Endothelial cell of hepatic sinusoid (primary cell): ENCODE results near the gene HOMER3.

Experiments
- in situ Hi-C: cut with HindIII; loops from 2 replicates; pipeline ENCODE4 v1.10.0; 2017; ENCODE audit warnings: low sequenced_read_pairs

HOMER3 gene

DNA sequence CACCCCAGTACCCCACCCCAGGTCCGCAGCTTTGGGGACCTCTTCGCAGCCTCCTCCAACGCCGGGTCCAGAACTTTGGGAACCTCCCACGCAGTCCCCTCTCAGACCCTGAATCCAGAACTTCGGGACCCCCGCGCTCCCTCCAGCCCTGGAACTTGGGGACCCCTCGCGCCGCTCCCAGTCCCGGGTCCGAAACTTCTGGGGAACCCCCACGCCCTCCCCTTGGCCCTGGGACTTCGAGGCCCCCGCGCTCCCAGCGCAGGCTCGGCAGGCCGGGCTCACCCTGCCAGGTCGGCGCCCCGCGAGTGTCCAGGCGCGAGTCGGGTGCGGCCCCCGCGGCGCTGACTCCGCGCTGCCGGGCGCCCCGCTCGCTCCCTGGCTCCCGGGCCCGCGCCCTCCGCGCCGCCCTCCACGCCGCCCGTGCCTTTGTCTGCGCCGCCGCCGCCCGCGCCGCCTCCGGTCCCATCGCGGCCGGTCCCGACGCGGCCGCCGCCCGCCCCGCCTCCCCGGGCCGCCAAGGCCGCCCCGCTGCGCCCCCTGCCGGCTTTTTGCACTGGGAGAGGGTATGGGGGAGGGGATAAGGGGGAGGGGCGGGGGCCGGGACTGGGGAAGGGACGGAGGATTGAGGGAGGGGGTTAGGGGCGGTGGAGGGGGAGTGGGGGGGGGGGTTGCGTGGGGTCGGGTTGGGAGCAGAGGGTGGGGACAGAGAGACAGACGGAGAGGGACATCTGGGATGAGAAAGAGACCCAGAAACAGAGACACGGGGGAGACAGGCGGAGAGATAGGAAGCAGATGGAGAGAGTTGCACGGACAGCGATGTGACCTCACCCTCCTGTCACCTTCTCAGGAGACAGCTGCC is at the start of gene HOMER3:
HOMER3 (minus strand) TSS at position 449 of the 859 bp plus-strand sequence. CDS start 2,235 bp downstream, outside the sequence.
- in situ Hi-C loops: no loop called here

- in situ Hi-C loops: no loop called here
Observed at GRCh38 chr19:18990128-18990708, 49.2 kb upstream of the HOMER3 start.

GRCh38 chr19:18989316-18989715 is 48.3 kb upstream of the HOMER3 start:
- in situ Hi-C loops: no loop called here

DNA sequence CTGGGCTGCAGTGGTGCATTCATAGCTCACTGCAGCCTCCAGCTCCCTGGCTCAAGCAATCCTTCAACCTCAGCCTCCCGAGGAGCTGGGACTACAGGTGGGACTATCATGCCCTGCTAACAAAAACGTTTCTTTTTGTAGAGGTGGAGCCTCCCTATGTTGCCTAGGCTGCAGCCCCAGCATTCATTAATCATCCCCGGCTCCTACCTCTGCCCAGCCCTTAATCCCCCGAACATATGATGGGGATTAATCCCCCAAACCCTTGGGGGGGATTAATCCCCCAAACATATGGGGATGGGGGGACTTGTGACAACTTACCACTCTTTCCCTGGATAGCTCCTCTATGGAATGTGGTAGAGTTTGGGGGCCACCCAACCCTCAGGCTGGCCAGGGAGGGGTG is 46.4 kb upstream of the HOMER3 start:
- in situ Hi-C loops: no loop called here

- in situ Hi-C loops: no loop called here
Observed at GRCh38 chr19:18985257-18985656, 44.2 kb upstream of the HOMER3 start.

GRCh38 chr19:18984251-18984650 is 43.2 kb upstream of the HOMER3 start:
- in situ Hi-C loops: no loop called here

GRCh38 chr19:18982669-18983068 is 41.7 kb upstream of the HOMER3 start:
- in situ Hi-C loops: no loop called here

GRCh38 chr19:18980432-18981020 is 39.5 kb upstream of the HOMER3 start:
- in situ Hi-C loops: no loop called here

GRCh38 chr19:18978616-18979015 is 37.6 kb upstream of the HOMER3 start:
- in situ Hi-C loops: no loop called here

GRCh38 chr19:18975869-18976268 is 34.9 kb upstream of the HOMER3 start:
- in situ Hi-C loops: no loop called here

DNA sequence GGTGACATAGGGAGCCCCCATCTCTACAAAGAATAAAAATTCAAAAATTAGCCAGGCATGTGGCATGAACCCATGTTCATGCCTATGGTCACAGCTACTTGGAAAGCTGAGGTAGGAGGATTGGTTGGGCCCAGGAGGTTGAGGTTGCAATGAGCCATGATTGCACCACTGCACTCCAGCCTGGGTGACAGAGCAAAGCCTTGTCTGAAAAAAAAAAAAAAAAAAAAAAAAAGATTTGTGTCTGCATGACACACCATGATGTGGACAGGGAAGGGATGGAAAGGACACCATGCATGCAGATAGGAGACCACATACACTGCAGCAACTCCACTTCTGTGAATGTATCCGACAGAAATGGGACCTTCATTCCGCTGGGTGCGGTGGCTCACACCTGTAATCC is 34.0 kb upstream of the HOMER3 start:
- in situ Hi-C loops: no loop called here

DNA sequence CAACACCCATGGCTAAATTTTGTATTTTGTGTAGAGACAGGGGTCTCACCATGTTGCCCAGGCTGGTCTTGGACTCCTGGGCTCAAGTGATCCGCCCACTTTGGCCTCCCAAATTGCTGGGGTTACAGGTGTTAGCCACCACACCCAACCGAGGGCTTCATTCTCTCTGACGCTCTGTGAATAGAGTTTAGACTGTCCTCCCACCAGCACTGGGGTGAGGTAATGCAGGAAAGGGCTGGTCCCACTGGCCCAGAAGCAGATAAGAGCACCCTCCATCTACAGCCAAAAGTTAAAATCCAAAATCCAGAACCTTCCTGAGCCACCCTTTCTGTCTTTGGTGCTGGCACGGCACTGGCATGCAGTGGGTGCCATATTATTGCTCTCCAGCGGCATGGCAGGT is 31.8 kb upstream of the HOMER3 start:
- in situ Hi-C loops: no loop called here

- in situ Hi-C loops: no loop called here
Observed at GRCh38 chr19:18972301-18972811, 31.3 kb upstream of the HOMER3 start.

DNA sequence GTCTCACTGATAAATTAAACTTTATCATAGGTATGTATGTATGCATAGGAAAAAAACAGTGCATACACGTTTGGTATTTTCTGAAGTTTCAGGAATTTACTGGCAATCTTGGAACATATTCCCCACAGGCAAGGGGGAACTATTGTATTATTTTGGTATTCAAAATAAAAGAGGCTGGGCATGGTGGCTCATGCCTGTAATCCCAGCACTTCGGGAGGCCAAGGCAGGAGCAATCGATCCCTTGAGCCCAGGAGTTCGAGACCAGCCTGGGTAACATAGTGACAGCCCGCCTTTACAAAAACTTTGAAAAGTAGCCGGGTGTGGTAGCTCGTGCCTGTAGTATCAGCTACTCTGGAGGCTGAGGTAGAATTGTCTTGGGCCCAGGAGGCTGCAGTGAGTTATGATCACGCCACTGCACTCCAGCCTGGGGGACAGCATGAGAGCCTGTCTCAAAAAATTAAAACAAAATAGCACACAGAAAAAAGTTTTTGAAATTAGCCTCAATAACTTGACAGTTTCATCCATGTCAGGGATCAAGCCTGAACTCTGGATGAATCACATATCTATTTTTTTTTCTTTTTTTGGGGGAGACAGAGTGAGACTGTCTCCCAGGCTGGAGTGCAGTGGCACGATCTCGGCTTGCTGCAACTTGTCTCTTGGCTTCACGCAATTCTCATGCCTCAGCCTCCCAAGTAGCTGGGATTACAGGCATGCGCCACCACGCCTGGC is 29.1 kb upstream of the HOMER3 start:
- in situ Hi-C loops: no loop called here

DNA sequence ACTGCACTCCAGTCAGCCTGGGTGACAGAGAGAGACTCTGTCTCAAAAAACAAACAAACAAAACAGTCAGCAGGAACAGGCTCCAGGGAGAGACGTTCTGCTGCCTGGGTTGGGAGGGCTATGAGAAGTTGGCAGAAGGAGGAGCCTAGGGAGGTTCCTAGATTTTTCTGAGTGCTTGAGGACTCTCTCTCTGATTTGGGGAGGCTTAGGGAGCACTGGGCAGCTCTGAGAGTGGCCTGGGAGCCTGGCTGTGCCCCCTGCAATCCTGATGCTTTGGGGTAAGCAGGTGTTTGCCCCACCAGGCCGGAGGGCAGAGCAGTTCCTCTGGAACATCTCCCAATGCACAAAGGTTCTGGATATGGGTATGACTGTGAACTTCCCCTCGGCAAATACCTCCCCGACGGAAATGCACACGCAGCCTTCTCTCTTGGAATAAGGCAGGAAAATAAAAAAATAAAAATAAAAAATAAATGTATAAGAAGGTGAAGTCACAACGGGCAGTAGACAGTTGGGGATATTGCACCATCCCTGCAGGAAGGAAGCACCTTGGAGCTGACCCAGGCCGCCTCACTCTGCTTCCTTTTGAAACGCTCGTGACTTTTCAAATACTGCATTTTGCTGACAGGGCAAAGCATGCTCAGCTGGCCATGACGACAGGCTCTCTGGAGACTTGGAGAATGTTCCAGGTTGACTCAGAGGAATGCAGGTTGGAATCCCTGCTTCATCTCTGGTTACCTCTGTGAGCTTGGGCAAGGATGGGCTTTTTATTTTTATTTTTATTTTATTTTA is 26.5 kb upstream of the HOMER3 start:
- in situ Hi-C loops: no loop called here

DNA sequence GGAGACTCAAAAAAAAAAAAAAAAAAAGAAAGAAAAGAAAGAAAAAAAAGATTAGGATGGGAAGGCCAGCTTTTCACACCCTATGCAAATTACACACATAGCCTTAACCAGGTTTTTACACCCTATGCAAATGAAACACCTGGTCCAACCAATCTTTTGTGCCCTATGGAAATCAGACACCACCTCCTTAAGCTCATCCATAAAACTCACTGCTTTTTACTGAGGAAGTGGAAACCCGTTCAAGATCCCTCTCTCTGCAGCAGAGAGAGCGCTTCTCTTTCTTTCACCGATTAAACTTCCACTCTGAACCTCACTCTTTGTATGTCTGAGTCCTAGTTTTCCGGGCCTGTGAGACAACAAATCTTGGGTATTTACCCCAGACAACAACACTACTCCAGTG is 25.3 kb upstream of the HOMER3 start:
- in situ Hi-C loops: no loop called here

- in situ Hi-C loops: no loop called here
Observed at GRCh38 chr19:18964121-18964520, 23.1 kb upstream of the HOMER3 start.

DNA sequence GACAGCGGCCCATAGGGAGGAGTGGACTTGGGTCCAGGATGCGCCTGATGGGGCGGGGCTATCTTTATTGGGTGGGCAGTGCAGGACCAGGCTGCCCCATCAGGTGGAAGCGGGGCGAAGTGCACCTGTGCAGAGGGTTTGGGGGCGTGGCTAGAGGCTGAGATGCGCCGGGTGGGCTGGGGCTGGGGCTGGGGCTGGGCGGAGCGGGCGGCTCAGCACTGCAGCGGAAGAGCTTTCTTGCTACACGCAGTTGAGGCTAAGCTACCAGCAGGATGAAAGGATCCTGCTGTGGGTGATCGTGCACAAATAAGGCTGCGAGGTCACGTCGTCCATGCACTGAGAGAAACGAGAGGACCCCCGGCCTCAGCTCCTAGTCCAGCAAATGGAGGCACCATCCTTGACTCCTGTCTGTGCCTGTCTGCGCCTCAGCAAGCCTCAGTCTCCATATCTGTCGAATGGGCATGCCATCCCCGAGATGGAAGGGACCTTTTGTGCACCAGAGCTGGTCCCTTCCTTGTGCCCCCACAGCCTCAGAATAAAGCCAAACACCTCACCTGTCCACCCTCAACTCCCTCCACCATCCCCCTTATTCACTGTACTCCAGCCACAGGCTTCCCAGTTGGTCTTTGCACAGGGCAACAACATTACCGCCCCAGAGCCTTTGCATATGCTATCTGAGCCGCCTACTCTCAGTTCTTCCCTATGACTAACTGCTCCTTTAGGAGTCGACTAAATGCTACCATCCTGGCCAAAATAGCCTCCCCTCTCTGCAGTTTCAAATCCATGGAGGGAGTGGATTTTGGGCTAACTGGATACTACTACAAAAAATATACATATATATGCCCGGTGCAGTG is 21.0 kb upstream of the HOMER3 start:
- in situ Hi-C loops: no loop called here

DNA sequence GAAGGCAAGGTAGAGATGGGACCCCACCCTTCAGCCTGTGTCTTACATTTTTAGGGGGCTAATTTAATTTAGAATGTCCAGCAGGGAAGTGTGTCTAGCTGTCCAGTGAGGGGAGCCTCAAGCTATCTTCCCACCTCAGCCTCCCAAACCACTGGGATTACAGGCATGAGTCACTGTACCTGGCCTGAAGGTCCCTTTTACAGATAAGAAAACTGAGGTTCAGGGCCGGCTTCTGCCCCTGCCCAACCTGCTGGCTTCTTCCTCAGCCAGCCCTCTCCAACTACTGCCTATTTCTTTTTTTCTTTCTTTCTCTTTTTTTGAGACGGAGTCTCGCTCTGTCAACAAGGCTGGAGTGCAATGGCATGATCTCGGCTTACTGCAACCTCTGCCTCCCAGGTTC is 19.4 kb upstream of the HOMER3 start:
- in situ Hi-C loops: no loop called here
